Hematopoietic multipotent progenitor cell treated with erythropoietin and hydrocortisone succinate and interleukin-3 and kit ligand, for 8 days (in vitro differentiated cells): ENCODE results near the gene FRRS1.

Experiments used
- DNase-seq: peaks from one replicate; pipeline ENCODE4 v3.0.0-alpha.2; 2015

The FRRS1 gene

DNA sequence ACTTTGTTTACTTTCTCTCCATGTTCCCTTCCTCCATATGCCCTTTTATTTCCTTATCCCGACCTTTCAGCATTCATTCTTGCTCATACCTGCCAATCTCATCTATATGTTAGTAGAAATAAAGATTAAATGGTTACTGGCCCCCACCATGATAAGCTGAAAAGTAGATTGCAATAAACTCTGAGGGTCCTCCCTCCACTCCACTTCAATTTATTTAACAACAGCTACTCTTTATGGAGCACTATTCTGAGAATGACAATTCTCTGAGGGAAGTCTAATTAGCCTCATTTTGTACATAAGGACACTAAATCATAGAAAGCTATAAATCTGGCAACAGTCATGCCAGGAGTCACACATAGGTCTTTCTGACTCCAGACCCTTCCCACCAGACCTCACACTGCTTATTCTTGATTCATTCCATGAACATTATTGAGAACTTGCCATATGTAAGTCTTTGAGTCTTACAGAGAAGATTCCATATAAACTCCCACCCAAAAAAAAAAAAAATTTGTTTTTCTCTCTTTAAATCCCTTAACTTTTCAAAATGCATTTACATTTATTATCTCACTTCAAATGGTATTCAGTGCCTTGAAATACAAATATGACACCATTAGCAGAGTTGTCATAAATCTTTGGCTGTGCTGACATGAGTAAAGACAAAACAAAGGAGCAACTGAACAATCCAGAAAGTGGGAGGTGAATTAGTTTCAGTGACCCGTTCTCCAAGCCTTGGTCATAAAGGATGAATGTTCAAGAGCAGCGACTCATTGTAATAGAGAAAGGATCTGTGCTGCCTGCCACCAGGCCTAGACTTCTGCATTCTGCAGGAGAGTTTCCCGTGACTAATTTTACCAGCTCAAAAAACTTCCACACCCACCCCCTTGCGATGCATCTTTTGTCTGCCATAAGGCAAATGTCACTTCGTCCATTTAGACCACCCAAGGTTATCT lies 92.0 kb downstream of the FRRS1 start:
- no peak for DNase-seq

DNA sequence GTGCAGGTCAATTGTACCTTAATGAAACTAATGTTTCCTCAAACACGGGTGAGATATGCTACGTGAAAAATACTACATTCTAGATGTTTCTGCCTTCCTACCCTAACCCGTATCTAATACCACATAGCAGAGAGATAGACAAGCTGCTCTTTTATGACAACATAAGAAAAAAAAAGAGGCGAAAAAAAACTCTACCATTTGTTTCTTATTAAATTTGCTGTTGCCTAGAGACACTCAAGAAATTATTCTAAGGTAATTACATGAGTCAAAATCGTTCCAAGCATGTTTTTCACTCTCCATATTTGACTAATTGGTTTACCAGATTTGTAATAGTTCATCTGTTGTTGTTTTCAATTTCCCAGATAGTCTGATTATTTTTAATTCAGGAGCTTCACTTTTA lies 93.1 kb downstream of the FRRS1 start:
- DNase-seq = no peak

DNA sequence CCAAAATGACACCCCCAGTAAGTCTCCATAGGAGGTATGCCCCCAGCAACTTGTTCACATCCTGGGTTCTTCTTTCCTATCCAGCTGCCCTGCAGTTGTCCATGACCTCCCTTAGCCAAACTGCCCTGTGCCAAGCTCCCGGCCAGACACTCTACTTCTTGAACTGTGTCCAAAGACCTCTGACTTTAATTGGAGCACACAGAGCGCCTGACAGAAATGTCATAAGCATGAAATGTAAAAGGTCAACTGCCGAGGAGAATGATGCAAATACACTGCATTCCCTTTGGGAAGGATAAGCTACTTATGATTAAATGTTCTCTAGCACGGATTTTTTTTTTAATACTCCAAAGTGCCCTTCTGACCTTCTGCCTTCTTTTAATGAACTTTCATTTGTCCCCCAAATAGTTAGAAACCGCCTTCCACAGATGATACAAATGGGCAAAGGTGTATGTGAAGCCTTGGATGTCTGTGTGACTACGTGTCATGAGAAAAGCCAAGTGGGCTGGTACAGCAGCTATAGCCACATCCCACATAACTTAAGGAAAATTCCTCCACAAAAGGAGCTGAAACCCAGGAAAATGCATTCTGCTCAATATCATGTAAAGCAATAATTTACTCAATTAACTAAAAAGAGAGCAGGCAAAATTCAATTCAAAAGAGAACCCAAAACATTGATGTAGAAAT lies 93.8 kb downstream of the FRRS1 start:
- DNase-seq = no peak

DNA sequence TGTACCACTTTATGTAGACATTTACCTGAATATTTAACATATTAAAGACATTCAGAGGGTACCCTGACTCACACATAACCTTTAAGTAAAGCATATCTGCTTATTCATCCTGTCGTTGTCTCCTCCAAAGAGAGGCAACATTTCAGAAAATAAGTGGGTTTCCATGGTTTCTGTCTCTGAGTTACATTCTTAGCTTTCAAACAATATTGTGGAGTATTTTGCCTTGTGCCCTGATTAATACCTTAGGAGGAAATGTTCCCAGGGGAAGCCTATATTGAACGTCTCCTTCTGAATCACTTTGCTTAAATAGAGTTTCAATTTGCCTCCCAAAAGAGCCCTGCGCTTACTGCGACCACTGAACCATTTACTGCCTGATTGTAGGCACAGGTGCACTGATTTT lies 94.4 kb downstream of the FRRS1 start:
- no peak for DNase-seq

DNA sequence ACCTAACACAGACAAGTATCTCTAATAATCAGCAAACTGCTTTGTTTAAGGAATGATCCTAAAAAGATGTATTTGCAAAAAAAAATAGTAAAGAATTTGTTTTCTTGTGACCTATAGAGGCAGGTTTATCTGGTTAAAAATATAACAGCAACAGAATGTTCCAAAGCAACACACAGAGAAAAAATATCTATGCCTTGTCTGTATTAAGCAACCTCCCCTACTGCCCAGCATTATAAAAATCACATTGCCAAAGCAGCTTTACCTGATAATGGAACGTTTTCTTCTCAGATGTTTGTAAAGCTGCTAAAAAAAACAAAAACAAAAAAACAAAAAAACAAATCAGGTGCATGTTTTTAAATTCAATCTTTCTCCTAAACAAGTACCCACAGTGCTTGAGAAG lies 95.9 kb downstream of the FRRS1 start:
- DNase-seq = no peak

DNA sequence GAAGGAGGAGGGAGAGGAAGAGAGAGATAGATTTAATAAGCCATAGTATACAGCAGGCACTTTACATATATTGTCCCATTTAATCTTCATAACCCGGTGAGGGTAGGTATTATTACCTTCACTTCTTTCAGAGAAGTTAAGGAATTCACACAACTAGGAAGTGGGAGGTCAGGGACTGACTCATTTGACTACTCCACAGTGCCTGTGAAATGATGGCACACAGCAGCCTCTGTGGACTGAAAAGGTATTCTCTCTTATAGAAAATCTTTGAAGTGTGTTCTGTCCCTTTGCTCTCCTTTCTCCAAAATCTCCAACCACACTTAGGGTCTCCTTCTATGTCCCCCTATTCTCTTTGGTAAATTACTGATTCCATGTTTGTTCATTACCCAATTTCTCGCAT lies 96.6 kb downstream of the FRRS1 start:
- DNase-seq = no peak

DNA sequence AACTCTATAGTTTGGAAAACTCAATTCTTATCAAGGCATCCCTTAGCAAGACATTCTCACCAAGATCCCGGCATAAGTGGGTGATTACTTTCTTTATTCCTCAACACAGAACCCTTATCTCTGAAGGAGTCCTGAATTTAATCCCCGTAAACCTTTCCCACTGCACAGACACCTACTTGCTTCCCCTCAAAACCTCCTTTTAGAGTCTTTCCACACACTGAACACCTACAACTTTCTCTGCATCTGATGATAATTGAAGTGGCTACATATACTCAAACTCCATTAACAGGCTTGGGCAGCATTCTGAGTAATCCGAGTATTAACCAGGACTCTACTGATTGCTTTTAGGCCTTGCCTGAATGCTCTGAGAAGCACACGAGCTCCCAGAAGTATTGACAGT lies 97.1 kb downstream of the FRRS1 start:
- no peak for DNase-seq

DNA sequence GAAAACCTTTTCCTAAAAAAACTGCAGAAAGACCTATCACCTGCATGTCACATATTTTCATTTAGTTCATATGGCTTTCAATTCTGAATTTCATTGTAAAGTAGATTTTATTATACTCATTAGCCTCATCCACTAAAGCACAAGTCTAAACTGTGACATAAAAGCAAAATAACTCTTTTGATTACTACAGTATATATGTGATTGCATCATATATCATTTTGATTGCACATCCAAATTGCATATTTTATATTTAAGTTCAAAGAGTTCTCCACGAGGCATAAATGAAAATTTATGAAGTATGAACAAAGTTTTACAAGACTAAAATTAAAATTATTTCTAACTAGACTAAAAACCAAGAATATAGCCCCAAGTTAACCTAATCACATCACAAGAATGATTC lies 101.2 kb downstream of the FRRS1 start:
- no peak for DNase-seq

DNA sequence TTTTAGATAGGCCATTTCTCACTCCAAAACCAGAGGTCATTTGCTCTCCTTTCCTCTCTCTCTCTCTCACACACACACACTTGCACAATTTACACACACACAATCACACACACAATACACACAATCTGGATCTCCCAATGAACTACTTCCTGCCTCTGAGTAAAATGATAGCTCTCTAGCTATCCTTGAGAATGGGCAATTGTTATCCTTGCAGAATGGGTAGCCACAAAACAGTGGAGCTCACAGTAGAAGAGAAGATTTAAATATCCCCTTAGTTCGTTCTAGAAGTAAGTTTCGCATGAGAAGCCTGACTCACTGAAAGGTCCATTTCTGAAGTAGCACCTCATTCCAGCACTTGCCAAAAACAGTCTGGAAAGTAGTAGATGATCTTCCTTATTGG lies 102.9 kb downstream of the FRRS1 start:
- no peak for DNase-seq

DNA sequence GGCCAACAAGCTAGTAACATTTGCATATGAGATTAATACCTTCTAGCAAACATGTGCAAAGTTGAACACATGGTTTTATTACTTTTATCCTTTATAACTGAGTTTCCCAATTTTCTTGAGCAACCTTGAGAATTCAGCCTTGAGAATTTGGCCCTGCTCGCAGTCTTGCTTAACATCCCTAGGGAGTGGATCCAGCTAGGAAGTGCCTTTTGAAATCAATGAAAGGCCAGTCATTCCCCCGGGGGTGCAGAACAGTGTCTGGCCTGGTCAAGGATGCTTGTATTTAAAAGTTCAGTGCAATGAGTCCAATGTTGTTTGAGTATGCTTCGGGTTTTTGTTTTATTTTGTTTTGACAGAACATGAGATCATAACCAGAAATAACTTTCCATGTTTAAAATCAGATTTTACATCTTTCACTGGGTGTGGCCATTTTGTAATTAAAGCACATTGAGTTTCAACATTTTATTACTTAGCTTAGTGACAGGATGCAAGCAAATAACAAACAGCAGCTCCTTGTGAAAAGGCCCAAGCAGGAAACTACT lies 103.8 kb downstream of the FRRS1 start:
- DNase-seq = no peak

DNA sequence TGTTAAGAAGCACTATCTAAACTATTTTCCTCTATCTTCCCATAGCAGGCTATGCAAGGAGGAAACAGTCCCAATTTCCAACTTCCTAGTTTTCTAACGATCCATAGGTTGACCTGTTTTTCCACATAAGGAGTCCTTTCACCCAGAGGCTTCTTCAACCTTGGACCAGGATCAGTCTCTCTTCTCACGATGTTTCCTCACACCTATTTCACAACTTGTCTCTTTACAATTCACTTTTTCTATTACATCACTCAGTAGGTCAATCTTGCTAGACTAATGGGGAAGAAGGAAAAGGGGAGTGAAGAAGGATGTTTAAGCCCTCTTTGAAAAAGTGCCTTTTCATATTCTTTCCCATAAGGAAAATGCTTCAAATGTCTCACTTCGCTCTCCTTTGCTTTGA lies 104.7 kb downstream of the FRRS1 start:
- no peak for DNase-seq

DNA sequence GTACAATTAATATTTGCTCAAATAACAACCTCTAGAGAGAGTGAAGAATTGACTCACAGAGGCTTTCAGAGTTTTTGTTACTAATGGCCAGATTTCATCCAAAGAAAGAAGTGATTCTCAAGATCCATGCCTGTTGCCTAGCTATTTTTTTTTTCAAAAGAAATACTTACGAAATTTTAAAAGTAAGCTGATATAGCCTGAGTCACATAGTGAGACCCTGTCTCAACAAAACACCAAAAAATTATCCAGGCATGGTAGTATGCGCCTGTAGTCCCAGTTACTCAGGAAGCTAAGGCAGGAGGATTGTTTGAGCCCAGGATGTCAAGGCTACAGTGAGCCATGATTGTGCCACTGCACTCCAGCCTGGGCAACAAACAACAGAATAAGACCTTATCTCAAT lies 105.9 kb downstream of the FRRS1 start:
- no peak for DNase-seq

DNA sequence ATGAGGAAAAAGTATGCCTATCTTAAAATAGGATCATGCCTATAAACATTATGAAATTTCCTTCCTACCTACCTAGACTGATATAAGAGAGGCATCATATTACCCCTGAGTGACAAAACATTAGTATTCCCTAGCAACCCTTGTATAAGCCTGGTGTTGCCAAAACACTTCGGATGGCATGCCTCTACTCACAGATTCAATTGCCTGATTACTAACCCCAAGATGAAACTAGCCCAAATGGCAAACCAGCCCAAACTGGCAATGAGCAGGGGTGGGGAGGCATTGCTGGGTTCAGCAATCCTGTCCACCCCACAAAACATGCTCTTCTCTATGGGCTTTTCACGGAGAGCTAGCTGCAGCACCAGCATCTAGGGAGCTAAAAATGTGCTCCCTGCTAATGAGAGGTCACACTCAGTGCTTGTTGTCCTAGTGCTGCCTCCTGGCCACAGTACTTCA lies 106.7 kb downstream of the FRRS1 start:
- no peak for DNase-seq
